NCI-H748 (cell line): ENCODE results near the gene TEX12.

ENCODE experiments used
- DNase-seq: peaks from one replicate; lab custom pipeline; 2025; ENCODE audit not compliant: unreplicated experiment; lab: John Stamatoyannopoulos, UW

TEX12 gene

DNA sequence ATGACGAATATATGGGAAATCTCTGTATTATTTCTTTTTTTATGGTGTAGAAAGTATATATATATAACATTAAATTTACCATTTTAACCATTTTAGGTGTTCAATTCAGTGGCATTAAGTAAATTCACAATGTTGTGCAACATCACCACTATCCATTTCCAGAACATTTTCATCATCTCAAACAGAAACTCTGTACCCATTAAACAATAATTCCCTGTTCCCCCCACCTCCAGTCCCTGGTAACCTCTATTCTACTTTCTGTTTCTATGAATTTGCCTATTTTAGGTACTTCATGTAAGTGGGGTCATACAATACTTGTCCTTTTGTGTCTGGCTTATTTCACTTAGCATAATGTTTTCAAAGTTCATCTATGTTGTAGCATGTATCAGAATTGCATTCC, 43.7 kb downstream of the TEX12 start:
- no peak for DNase-seq

DNA sequence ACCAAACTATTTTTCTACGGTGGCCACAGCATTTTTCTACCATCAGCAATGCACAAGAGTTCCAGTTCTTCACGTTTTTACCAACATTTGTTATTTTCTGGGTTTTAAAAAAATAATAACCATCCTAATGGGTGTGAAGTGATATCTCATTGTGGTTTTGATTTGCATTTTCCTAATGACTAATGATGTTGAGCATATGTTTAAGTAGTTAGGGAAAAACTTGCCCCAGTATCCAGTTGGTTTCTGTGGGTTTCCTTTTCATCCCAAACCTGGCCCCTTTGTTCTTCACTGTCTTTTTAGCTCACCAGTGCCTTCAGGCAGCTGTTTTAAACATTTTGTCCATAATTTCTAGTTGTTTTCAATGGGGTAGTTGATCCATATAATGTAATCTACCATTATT, 44.4 kb downstream of the TEX12 start:
- DNase-seq, result no peak

DNA sequence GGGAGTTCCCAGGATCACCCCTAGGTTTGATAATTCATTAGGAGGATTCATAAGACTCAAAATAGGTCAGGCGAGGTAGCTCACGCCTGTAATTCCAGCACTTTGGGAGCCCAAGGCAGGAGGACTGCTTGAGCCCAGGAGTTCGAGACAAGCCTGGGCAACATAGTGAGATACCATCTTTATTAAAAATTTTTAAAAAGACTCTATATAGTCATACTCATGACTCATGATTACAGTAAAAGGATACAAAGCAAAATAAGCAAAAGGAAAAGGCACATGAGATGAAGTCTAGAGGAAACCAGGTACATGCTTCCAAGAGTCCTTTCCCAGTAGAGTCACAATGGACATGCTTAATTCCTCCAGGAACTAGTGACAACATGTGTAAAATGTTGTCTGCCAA, 45.1 kb downstream of the TEX12 start:
- DNase-seq, result no peak

DNA sequence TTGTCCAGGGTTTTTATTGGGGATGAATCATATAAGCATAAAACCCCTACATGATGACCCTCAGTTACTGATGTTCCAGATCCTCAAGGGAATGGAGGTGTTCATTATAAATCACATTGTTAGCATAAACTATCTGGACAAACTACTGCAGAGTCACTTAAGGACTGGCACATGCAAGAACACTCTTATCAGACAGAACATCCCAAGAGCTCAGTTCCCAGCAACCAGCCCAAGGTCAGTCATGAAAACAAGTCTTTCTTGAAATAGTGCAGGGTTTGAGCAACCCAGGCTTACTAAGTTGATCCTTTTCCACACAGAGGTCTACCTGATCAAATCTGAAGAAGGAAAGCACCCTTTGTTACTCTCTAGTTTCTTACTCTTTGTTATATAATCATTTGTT, 45.5 kb downstream of the TEX12 start:
- DNase-seq, result no peak

DNA sequence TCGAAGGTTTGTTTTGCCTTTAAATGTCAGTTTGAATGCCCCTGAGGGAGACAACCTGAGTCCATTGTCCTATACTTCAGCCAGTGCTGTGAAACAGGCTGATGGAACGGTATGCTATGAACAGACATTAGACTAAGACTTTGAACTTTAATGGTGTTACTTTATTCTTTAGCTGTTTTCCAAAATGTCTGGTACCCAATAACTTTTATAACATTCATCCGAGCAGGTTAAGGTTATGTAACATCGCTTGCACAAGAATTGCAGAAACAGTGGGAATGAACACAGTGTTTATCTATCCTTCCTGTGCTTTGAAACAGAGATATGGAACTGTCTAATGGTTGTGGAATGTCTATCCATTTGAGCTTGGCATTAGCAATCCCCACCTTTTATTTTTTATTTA, 46.6 kb downstream of the TEX12 start:
- no peak for DNase-seq

DNA sequence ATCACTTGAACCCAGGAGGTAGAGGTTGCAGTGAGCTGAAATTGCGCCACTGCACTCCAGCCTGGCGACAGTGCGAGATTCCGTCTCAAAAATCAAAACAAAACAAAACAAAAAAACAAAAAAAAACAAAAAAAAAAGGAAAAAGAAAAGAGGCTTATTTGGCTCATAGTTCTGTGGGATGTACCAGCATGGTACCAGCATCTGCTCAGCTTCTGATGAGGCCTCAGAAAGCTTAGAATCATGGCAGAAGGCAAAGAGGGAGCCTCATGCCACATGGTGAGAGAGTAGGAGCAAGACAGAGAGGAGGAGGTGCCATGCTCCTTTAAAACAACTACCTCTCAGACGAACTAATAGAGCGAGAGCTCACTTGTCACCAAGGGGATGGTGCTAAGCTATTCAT, 48.4 kb downstream of the TEX12 start:
- no peak for DNase-seq

DNA sequence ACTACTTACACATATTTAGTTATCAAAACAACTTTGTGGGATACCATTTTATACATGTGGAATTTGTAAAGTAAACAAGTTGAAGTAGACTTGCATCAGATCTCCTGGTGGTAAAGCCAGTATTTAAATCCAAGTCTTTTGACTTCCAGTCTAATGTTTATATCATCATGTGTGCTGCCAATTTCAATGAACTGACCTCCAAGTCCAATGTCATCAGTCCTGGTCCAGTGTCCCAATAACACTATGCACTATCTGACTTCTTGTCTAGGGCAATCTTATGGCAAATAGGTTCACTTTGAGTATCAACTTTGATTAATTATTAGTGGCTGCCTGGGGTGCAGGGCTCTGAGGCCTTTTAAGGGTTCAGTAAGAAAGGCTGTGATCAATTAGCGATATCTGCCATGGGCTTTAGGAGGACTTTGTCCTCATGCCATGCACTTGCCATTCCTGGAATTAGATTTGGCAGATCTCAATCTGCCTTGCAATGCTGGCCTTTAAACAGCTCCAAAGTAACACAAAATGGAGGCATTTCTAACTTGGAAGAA, 49.5 kb downstream of the TEX12 start:
- DNase-seq, result no peak

DNA sequence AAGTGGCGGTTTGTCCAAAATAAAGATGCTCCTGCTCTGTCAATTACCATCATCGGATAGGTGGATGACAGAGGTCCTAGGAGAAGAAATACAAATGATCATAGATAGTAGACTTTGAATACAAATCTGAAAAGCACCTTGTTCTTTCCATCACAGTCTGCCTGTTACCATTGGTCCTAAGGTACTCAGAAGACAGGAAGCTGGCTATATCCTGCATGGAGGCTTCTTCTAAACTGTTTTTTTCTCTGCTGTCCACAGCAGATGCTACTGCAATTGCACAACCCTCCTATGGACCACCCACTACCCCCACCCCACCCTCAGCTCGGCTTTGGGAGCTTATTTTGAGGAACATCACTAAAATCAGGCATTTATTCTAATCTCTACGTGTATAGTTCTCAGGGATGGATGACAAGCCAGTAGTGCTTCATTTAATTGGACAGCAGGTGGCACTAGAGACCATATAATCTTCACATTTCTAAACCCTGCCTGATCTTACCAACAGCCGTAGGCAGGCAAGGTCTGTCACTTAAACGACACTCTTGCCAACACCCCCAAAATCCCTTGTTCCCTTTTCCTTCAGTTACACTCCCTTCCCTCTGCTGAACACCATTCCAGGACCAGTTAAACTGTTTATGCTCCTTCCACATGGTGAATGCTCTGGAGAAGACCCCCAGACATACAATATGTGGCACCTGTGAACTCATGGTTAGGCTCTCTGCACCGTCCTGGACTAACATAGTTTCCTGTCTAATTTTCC, 52.5 kb downstream of the TEX12 start:
- DNase-seq, result peak; percentile 53

DNA sequence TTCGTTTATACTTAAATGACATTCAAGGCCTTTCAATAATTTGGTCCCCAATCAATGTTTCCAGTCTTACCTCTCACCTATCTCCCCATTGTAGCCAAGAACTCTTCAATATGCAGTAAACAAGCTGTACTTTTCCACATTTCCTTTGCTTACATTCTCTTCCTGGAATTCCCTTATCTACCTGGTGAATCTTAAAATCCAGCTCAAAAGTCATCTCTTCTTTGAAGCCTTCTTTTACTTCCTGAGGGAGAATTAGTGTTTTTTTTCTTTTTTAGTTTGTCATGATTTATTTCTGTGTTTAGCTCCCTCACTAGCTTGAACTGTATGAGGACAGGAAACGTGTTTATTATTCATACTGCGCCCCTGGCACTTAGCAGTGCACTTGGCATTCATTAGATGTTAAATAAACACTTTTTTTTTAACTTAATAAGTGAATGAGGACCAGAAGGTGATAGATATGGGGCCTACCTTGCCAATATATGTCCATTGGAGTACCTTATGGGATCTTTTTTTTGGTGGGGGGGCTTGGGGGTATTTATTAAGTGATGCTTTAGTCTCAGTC, 54.2 kb downstream of the TEX12 start:
- DNase-seq, result no peak
